CD4-positive, alpha-beta T cell treated with Interleukin-4 for 4 hours (primary cell): ENCODE measurements around the gene SOX6.

ENCODE experiments used
- DNase-seq: peaks from one replicate; pipeline ENCODE4 v3.0.0-alpha.2; 2020

The SOX6 gene

DNA sequence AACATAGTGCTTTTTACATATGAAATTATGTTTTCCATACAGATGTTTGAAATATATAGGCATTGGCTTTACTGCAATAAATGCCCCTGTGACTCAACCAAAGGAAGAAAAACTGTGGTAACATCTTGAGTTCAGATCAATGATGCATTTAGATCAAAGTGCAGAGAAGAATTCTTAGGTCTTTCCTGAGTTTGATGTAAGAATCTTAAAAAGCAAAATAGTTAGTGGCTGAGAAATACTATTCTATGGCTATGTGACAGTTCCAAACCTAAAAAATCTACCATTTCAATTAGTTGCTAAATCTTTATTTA lies 93.7 kb downstream of the SOX6 start:
- no peak for DNase-seq

GRCh38 chr11:16261836-16262644 lies 94.3 kb downstream of the SOX6 start:
- no peak for DNase-seq

GRCh38 chr11:16252373-16252772 lies 104.0 kb downstream of the SOX6 start:
- no peak for DNase-seq

- no peak for DNase-seq
These were observed 108.1 kb downstream of the SOX6 start for GRCh38 chr11:16248248-16248647.

GRCh38 chr11:16242806-16243205 lies 113.5 kb downstream of the SOX6 start:
- no peak for DNase-seq

- DNase-seq = no peak
These were observed 115.7 kb downstream of the SOX6 start for GRCh38 chr11:16240687-16241086.

DNA sequence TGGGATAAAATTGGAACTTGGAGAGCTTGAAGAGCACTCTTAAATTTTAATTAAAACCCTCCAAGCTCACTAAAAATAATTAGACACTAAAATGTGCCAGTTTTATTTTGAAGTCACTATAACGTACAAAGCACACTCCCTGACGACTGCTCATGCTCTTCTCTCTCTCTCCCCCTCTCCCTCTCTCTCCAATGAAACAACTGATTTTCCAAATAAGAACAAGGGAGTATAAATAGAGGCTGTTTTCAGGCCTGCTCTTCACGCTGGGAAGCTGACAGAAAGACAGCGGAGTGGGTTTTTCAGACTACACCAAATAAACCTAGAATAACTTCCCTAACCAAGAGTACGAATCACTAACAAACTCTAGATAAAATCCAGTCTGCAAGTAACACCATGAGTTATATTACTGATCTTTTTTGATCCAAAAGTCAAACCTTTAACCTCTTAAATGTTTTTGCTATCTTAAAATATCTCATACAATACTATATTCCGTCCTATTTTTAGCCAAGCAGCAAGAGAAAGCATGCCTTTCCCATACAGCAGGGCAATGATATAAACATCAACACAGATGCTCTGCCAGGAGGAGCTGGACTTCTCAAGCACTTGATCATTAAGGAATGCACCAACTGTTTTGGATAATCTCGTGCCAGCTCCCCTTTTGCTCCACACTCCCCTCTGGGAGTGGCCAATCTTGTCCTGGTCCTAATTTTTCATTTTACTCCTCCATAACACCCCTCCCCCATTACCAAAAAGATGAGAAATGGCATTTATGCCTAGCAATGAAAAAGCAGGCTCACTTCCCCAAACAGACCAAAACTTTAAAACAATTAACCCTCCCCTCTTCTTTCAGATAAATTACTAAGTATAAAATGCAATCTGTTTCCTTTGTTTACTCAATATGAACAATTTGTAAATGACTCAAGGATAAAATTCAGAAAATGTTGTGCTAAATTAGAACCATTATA lies 116.9 kb downstream of the SOX6 start:
- DNase-seq = no peak

DNA sequence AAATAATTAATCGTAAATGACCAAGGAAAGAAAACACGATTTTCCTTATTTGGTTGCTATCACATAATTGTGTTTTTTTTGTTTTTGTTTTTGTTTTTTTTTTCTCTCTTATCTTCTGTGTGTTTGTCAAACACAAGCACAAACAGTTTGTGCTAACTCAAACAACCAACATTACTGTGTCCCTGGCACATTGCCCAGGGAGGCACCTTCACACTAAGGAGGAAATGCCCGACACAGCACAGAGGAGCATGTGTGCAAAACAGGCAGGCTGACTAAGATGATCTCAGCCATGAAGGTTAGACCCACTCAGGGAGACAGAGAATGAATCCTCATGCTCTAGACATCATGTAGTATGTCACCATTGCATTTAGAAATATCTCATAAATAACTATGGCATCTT lies 130.1 kb downstream of the SOX6 start:
- no peak for DNase-seq

DNA sequence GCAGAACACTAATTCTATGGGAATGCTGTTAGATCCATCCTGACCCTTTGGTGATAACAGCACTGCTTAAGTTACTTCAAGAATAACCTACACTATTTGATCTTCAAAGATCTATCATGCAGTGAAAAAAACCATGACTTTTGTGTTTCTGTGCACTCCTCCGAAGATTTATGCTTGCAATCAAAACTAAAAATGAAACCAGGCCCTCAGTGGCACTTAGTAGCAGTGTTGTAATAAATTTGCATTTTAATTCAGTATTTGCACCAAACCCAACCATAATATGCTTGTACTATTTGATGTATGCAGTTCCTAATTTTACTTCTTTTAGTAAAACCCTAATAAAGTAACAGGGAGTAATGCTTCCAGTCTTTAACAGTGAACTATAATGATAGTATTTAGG lies 130.7 kb downstream of the SOX6 start:
- no peak for DNase-seq

- no peak for DNase-seq
These were observed 132.8 kb downstream of the SOX6 start for GRCh38 chr11:16223558-16223957.

DNA sequence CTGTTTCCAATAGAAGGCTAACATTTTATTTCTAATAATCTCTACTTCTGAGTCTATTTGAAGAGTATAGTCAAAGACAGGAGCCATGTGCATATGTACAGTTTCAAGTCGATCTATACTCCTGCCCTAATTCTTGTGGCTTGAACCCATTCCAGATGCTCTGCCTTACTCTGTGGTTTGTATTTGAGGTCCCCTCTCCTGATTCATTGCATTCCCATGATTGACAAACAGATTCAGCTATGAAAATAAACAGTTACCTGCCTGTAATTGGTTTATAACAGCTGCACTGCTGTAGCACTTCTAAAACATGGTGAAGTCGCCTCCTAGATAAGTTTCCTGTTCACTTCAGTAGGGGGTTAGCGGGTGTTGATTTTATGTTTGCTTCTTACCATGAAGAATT lies 138.7 kb downstream of the SOX6 start:
- DNase-seq = no peak

DNA sequence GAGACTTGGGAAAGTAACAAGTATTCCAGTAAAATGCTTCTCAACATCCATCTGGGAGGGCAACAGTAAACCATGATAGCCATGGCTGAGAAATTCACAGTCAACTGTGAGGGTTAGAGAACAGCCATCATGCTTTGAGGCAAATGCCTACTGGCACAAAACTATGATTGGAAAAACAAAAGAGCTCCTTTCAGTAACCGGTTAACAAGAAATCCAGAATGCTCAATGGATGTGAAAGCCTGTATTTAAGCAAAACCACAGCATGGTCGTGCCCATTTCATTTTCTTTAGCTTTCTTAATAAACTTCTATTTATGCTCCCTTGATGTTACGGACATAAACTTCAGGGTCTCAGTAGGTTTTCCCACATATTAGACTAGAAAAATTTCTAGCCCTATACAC lies 139.5 kb downstream of the SOX6 start:
- DNase-seq = no peak

DNA sequence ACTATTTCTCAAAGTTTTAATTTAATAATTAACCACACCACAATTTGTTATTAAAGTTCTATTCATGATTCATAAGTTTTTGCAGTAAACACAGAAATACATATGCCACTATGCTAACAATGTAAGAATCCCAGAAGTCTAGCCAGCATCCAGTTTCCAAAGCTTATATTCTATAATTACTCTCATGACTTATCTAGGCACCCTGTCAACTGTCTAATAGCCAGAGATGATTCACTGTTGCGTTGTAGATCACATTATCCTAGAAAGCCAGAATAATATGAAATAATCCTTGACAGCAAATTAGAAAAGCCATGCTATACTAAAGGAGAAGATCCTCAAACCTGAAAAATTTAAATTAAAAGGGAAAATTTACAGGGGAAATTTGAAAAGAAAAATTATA lies 141.0 kb downstream of the SOX6 start:
- no peak for DNase-seq

GRCh38 chr11:16211407-16211806 lies 144.9 kb downstream of the SOX6 start:
- DNase-seq = no peak

GRCh38 chr11:16204261-16204660 lies 152.1 kb downstream of the SOX6 start:
- DNase-seq = no peak

DNA sequence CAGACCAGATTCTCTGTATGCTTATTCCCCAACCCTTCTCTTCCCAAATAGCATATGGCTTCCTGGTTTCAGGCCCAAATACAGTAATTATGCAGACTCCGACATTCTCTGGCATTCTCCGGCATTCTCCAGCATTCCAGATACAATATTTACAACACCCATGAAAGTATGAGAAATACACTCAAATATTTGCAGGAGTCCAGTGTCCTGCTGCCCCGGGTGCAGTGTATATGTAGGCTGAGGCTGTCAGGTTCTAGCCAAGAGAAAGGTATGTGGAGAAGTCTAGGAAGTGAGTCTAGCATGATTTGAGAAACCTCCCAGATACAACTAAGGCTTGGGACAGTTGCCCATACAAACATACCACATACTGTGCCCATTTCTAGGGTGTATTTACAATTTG lies 160.7 kb downstream of the SOX6 start:
- DNase-seq = no peak

DNA sequence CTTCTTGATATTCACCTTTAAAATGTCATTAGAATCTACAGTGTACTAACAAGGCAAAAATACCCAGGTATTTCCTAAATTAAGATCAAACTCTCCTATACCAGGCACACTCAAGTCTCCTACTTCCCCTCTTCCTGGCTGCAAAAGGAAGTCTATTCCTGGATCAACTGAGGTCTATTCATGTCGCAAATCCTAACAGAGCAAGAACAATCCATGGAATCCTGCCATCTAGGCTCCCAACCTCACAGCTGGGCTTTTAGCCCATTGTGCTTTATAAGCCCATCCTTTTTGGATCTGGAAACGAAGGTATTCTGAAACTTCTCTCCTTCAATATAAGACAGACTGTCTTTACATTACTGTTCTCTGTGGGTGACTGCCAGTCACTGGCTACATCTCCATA lies 161.8 kb downstream of the SOX6 start:
- DNase-seq = no peak

GRCh38 chr11:16193897-16194381 lies 162.4 kb downstream of the SOX6 start:
- DNase-seq = no peak

DNA sequence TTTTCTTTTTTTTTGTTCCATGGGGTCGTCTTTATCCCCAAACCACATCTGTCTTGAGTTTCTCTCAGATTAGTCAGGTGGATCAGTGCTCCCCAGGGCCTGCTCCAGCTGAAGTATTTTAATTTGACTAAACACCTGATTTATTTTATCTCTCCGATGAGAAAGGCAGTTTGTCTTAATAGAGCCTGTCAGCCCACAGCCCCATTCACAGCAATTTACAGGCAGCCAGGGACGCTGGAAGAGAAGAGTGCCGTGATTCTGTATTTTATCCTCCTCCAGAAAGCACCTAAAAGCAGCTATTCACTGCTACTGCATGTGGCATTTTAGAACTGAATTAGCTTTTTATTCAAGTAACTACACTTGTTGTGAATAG lies 164.5 kb downstream of the SOX6 start:
- DNase-seq = no peak

- DNase-seq = no peak
These were observed 165.0 kb downstream of the SOX6 start for GRCh38 chr11:16191212-16191867.

GRCh38 chr11:16186680-16187079 lies 169.7 kb downstream of the SOX6 start:
- DNase-seq = no peak

DNA sequence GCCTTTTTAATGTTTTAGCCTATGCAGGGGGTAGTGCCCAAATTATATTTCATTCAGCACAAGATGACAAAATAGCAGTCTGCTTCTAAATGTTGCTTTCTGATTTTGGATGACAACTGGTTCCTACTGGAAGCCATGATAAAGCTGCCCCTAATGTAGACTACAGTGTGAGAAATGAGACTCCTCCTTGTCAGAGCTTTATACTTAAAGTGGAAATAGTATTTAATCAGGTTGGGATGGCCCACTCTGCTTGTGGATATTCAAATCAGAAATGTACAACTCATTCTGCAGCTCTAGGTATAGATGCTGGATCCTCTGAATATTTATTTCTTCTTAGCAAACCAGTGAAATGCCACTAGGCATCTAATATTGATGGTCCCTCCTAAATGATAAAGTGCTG lies 171.3 kb downstream of the SOX6 start:
- no peak for DNase-seq

GRCh38 chr11:16184588-16184987 lies 171.8 kb downstream of the SOX6 start:
- no peak for DNase-seq

DNA sequence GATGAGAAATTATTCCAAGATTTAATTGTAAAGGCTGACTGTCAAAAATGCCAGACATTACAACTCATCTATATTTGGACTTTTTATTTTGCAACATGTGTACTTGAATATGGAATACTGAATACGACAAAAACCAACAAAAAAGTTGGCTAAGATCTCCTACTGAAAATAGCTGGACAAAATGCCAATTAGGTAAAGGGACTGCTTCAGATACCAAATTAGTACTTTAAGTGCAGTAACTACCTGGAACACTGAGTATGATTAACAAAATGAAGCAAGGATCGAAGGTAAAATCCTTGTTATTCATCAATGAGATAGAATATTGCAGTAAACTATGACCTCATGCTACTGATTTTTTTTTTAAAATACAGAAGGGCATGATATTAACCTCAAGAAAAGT lies 173.8 kb downstream of the SOX6 start:
- no peak for DNase-seq
